A673 (cell line): ENCODE measurements around the gene FCRLB.
"Not testable (repeated sequence)": the region's sequence is repeated elsewhere in the genome, so short reads cannot be mapped to it uniquely, and the experiment has no call there.

Experiments used
- CTCF ChIP-seq: fragments of 300-800, 200-600 bp; sonication (generic); conservative IDR thresholded peaks from 2 replicates; pipeline ENCODE4 v1.5.1; 2017; ENCODE audit warnings: low read depth, mild to moderate bottlenecking, antibody characterized with exemption, low read length, moderate library complexity, mixed read lengths
- EZH2 ChIP-seq: fragments of 200-600 bp; sonication (generic); IDR thresholded peaks from 2 replicates; pipeline ENCODE4 v1.6.1; 2017; ENCODE audit warnings: borderline replicate concordance, low read depth, mild to moderate bottlenecking, mixed read lengths, antibody characterized with exemption, low read length; ENCODE audit not compliant: poor library complexity, severe bottlenecking

- TF ChIP-seq CTCF, EZH2: not testable (repeated sequence)
Observed at GRCh38 chr1:161673437-161673836, 47.9 kb upstream of the FCRLB start.
